Measurements from ENCODE around the gene TMC6.
A peak's percentile ranks its signal among the peaks of the same experiment; 100 is the strongest.
"Not testable (repeated sequence)": the region's sequence is repeated elsewhere in the genome, so short reads cannot be mapped to it uniquely, and the experiment has no call there.

TMC6 gene

DNA sequence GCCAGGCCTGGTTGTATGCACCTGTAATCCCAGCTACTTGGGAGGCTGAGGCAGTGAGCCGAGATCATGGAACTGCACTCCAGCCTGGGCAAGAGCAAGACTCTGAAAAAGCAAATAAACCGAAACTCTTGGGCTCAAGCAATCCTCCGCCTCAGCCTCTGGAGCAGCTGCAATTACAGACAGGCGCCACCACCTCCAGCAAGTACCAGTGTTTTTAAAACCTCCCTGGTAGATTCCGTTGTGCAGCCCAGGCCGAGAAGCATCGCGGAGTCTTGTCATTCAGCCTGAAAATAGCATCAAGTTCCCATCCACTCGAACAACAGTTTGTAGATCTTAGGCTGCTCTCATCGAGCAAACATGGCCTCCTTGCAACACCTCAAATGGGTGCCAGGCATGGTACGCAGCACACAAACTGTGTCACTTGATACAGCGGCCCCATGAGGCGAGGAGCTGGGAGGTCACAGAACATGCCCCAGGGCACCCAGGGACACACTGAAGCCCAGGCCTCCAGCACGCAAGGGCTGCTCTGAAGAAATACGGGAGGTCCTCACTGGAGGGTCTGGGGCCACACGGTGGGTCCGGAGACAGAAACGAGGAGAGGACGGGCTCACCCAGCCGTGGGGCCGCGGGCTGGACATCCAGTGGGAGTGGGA, 18.1 kb downstream of the TMC6 start:
- DNase-seq (ENCODE audit: low read depth): no peak

DNA sequence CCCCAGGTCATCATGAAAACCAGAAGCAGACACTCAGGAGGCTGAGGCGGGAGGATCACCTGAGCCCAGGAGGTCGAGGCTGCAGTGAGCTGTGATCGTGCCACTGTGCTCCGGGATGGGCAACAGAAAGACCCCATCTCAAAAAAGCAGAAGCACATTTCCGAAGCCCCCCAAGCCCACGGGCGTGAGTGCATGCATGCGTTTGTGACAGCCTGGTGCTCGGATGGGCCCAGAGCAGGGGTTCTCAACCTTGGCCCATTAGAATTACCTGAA, 19.1 kb downstream of the TMC6 start:
- no peak for DNase-seq (ENCODE audit: low read depth)

DNA sequence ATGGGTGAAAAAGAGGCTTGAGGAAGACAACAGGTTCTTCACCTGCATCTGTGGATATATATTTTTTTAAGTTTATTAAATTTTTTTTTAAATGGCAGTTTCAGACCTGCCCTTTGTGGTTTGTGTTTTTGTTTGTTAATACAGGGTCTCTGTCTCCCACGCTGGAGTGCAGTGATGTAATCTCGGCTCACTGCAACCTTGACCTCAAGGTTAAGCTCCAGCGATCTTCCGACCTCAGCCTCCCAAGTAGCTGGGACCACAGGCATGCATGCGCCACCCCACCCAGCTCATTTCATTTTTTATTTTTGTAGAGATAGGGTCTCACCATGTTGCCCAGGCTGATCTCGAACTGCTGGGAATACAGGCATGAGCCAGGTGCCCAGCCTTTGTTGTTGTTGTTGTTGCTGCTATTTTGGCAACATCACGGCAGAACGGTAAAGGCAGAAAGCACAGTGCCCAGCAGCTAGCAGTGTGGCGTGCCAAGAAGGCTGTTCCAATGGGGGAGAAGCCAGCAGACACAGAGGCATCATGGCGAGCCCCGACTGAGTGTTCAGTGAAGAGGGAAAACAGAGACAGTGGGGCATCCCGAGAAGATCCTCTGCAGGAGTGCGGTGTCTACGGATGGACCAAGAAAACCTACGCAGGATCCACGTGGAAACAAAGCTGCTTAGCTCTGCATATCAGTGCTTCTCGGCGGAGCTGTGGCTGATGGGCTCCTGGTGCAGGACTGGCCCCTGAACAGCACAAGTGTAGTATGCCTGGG, 19.6 kb downstream of the TMC6 start:
- no peak for DNase-seq (ENCODE audit: low read depth)

DNA sequence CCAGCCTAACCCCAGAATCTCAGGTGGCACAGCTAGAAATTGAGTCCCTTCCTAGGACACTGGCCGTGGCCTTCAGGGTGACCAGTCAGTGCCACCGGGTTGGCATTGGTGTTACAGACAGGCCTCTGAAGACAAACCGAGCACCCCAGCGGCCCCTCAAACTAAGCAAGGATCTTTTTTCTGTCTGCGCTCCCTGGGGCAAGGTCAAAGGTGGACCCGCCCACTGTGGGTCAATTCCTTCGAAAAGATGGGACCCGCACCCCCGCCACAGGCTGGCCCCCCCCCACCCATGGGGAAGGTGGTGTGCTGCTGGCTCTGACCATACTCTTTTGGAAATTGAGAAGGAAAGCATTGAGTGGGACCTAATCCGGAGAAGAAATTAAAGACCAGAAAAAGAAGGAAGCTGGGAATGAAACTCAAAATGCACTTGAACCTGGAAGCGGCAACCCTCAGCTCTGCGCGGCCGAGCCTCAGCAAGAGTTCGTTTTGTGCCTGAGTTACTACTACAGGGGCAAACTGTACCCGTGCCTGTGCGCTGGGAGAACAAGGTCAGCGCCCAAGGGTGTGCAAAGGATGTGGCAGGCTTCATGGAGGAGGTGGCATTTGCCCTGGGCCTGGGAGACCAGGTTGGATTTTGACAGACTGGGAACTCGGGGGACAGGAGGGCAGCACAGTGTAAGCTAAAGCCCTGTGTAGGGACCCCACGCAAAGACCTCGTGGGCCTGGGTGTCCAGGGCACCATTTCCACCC, 20.4 kb downstream of the TMC6 start:
- DNase-seq (ENCODE audit: low read depth): no peak

DNA sequence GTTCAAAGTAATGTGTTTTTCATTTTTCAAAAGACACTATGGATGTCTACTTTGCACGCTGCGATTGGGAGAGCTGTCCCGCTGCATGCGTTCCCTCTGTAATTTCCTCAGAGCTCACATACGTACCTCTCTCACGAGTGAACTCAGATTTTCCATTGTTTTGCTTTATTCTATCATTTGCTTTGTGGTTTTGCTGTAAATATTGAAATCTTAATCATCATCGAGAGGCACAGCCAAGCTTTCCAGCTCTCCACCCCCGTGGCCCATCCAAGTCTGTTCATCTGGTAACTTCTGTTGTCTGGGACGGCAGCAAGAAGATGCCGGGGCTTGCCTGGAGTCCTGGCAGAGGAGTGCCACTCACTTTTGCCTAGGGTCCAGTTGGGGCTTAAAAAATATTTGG, 21.1 kb downstream of the TMC6 start:
- DNase-seq (ENCODE audit: low read depth): peak; percentile 87

DNA sequence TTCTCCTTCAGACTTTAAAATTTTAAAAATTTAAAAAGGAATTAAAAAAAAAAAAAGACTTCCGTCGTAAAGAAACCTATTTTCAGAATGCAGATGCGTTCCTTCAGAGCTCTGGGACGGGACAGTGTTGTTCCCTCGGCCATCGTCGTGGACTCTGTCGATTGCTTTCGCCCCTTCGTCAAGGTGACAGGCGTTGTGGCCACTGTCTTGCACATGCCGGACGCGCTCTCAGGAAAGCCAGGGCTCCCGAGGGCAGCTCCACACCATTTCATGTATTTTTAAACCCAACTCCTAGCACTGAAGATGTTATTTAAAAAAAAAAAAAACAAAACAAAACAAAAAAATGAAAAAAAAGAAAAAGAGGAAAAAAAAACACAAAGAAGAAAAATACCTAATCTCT, 22.3 kb downstream of the TMC6 start:
- no peak for DNase-seq (ENCODE audit: low read depth)

DNA sequence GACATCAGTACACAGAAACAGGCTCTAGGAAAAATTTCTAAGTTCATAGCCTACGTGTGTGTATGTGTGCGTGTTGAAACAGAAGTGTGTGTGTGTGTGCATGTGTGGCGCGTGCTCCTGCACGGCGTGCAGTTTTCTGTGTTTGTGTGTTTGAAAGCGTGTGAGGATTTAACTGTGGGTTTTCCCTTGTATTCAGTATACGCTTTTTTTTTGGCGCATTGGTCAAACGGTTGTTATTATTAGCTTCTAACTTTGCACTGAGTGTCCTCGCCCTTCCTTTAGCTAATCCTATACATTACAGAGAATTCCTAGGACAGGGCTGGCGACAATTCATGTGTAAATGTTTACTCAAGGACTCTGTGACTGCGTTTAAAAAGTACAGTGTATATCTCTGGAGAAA, 23.0 kb downstream of the TMC6 start:
- no peak for DNase-seq (ENCODE audit: low read depth)

DNA sequence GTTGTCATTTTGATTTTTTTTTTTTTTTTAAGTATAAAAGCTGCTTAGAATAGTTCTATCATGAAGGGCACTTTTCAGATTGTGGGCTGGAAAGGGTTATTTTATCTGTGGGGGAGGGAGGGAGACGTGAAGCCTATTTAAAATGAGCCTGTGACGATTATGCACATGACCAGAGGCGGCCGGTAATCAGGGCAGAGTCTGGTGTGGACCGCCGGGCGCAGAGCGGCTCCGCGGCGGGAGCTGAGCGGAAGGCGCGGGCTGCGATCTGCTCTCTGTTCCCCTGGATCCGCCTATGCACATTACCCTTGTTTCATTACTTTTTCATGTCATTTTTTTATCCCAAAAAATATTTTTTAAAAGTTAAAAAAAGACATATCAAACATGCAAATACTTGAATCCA, 23.5 kb downstream of the TMC6 start:
- DNase-seq (ENCODE audit: low read depth): no peak

DNA sequence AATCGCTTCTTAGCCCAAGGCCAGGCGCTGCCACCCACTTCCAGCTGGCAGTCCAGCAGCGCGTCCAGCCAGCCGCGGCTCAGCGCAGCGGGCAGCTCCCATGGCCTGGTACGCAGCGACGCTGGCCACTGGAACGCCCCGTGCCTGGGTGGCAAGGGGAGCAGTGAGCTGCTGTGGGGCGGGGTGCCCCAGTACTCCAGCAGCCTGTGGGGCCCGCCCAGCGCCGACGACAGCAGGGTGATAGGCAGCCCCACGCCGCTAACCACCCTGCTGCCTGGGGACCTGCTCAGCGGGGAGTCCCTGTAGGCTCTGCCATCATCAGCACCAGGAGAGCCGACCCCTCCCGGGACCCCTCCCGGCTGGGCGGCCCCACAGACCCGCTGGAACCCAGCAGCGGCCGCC, 24.0 kb downstream of the TMC6 start:
- no peak for DNase-seq (ENCODE audit: low read depth)

DNA sequence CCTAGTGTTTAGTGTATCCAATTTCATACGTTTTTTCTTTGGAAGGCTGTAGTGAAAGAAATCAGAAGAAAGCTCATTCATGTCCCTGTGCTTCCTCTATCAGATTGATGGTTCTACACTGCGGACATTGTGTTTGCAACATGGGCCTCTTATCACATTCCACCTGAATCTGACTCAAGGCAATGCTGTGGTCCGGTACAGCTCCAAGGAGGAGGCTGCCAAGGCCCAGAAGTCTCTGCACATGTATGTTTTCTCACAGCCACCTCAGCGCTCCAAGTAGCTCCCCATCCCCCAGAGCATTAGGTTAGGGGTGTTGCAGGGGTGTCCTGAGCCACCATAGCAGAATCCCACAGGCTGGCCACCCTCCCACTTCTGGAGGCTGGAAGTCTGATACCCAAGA, 25.2 kb downstream of the TMC6 start:
- no peak for DNase-seq (ENCODE audit: low read depth)

DNA sequence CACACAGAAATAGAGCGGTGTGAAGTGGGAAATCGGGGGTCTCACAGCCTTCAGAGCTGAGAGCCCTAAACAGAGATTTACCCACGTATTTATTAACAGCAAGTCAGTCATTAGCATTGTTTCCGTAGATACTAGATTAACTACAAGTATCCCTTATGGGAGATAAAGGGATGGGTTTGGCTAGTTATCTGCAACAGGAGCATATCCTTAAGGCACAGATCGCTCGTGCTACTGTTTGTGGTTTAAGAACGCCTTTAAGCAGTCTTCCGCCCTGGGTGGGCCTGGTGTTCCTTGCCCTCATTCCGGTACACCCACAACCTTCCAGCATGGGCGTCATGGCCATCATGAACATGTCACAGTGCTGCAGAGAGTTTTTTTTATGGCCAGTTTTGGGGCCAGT, 27.0 kb downstream of the TMC6 start:
- no peak for DNase-seq (ENCODE audit: low read depth)

DNA sequence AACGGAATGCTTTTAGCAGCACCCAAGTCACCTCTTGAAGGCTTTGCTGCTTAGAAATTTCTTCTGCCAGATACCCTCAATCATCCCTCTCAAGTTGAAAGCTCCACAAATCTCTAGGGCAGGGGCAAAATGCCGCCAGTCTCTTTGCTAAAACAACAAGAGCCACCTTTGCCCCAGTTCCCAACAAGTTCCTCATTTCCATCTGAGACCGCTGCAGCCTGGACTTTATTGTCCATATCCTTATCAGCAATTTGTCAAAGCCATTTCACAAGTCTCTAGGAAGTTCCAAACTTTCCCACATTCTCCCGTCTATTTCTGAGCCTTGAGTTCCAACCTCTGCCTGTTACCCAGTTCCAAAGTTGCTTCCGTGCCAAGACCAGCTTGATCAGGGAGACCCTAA, 27.4 kb downstream of the TMC6 start:
- no peak for DNase-seq (ENCODE audit: low read depth)

DNA sequence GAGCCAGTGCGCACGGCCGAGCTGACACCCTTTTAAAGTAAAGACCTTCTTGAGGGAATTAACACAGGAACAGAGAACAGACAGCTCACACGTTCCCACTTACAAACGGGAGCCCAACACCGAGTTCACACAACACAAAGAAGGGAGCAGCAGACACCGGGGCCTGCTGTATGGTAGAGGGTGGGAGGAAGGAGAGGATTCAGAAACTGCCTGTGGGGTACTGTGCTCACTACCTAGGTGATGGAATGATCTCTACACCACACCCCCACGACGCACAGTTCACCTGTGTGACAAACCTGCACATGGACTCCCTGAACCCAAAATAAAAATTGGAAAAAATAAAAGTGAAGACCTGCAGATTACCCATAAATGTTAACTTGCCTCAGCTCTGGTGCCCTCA, 32.5 kb downstream of the TMC6 start:
- DNase-seq (ENCODE audit: low read depth): no peak

DNA sequence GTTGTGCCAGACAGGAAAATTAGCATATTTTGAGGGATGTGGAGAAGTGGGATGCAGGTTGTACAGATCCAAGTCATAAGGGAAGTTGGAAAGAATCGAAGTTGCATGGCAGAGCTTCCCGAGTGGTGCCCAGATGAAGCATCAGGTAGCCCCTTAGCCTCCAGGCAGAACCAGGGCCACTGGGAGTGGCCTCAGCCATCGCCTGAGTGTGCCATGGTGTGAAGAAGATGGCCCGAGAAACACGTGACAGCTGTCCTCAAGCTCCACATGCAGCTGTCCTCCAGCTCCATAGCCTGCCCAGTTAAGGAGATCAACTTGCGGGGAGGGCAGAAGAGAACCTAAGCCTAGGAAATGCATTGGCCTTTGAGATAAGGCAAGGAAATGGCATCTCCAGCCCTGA, 33.5 kb downstream of the TMC6 start:
- DNase-seq (ENCODE audit: low read depth): no peak

DNA sequence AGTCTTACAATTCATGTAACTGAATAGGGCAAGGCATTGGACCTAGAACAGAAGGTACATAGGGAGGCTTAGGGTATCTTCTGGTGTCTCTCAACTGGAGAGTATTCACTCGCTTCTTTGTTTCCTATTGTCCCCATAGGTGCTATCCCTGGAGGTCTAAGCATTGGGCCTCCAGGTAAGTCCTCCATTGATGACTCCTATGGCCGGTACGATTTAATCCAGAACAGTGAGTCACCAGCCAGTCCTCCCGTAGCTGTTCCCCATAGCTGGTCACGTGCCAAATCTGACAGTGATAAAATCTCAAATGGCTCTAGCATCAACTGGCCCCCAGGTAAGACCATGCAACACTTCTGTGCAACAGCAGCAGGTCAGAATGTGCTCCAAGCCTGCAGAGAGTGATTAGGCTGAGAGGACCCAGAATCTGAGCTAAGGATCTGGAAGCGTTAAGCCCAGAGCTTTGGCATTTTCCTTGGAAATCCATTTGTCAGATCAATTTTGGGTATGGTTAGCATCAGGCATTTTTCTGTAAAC, 35.7 kb downstream of the TMC6 start:
- DNase-seq (ENCODE audit: low read depth): no peak

DNA sequence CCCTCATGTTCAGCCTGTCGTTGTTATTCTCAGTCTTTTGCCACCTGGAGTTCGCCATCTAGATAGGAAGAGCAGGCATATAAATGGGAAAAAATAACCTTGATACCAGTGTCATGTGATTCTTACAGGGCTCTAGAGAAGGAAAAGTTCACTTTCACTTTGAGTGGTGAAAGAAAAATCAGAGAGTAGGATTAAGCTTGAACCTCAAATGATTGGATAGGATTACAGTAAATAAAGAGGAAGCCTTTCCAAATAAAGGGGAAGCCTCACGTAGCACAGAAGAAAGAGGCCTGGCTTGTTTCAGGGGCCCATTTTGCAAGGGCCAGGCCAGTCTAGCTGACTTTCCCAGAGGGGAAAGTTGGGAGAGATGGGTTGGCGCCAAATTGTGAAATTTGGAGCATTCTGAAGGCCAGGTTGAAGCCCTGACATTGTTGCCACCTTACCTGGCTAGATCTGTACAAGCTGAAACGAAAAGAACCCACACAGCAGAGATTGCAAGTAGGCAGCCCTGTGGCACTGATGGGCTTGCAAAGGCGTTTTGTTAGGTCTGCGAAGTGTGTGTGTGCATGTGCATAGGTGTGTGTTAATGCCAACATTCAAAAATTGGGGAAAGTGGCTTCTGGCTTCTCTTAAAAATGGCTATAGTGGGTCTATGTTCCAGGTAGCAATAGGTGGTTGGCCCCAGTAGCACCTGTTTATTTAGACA, 38.8 kb downstream of the TMC6 start:
- DNase-seq (ENCODE audit: low read depth): no peak

DNA sequence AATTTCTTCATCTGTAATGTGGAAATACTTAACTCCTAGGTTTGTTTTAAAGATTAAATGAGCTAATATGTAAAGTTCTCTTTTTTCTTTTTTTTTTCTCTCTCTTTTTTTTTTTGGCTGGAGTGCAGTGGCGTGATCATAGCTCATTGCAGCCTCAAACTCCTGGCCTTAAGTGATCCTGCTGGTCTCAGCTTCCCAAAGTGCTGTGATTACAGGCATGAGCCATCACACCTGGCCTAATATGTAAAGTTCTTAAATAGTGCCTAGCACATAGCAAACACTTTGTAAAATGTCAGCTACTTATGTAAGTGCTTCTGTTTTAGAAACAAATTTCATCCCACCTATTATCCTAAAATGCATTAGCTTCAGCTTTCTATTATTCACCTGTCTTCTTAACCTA, 40.0 kb downstream of the TMC6 start:
- DNase-seq (ENCODE audit: low read depth): no peak

DNA sequence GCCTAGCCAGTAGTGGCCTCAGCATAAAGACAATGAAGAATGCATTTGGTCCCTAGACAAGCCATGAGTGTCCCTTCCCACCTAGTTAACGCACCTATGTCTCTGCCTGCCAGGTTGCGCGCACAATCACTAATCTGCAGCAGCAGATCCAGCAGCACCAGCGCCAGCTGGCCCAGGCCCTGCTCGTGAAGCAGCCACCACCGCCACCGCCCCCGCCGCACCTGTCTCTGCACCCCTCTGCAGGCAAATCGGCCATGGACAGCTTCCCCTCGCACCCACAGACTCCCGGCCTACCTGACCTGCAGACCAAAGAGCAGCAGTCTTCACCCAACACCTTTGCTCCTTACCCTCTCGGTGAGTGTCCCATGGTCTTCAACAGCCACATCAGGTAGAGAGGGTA, 41.8 kb downstream of the TMC6 start:
- DNase-seq (ENCODE audit: low read depth): no peak

DNA sequence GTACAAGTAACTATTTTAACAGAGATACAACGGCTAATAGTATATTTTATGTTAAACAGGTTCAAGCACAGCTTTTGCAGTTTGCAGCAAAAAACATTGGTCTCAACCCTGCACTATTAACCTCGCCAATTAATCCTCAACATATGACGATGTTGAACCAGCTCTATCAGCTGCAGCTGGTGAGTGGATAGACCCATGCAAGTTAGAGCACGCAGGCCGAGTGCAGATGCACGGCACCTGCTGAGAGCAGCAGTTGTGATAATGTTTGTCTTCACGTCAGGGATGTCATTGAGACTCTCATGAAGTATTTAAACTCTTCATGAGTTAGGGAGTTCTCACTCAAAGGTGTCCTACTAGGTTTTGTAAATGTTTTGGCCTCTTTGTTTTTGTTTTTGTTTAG, 45.6 kb downstream of the TMC6 start:
- DNase-seq (ENCODE audit: low read depth): no peak

DNA sequence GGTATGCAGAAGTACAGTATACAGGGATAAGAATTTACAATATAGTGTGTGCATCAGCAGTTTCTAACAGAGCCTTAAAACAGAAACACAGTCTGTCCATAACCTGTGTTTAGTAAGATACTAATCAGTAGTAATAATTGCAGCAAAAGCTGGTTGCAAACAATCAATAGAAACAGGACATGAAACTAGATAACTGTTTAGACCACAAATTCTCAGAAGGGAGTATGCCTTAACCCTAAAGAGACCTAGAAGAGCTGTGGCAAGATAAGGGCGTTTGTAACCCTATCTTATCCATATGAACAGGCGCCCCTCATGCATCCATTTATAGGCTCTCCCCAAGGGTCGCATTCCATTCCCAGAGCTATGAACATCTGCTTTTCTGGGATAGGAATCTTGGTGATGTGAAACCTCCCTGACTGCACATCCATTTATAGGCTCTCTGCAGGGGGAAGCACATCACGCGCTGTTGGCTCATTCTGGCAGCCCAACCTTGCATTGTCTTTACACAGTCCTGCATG, 46.1 kb downstream of the TMC6 start:
- DNase-seq (ENCODE audit: low read depth): not testable (repeated sequence)

DNA sequence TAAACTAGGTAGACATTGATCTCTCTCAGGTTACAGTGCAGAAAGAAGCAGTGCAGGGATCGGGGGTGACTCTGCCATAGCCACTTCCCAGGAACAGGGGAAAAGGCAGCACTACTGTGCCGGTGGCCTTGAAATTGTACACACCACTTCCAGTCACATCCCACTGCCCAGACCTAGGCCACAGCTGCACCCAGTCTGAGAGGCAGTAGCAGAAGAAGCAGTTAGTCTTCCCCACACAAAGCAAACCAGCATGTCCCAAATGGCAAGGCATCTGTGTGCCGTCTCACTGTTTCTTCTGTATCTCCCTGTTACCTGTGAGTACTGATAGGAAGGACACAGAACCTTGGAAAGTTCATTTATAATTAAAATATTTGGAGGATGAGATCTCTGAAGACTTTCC, 47.0 kb downstream of the TMC6 start:
- DNase-seq (ENCODE audit: low read depth): no peak

DNA sequence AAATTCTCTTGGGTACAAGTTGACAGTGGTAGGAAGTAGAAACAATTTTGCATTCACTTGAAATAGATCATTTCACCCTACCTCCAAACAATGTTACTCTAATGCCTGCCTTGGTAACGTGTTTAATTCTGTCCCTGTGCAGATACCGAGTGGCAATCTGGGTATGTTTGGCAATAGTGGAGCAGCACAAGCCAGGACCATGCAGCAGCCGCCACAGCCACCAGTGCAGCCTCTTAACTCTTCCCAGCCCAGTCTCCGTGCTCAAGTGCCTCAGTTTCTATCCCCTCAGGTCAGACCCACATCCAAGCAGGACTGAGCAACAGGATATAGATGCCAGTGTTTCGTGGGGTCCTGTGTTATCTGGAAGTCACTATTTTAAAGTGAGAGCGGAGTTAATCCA, 49.3 kb downstream of the TMC6 start:
- no peak for DNase-seq (ENCODE audit: low read depth)

DNA sequence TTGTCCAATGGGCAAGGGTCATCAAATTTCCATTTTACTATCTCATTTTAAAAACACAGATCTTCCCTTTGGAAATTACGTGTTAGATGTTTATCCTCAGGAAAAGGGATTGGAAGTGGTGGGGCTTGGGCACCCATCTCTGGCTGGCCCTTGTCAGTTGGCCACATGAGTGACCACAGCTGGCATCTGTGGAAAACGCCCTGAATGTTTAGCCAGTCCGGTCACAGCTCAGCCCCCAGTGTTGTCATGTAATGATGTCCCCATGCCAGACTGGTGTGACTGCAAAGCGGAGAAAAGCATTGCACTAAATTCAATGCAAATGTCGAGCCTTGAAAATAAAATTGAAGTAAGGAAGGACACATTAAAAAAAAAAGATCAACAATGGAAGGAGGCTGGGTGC, 53.0 kb downstream of the TMC6 start:
- DNase-seq (ENCODE audit: low read depth): no peak

Data from fibroblast of gingiva (primary cell).